Body of pancreas (tissue), 4 donors: ENCODE data around the gene GNB1L.

Experiments
- CTCF ChIP-seq, 7 experiments: fragments of 450-650 bp in 4 of 7; fragments of 200-600 bp in 3 of 7; sonication (generic) in 3 of 7; IDR thresholded peaks; one replicate each; pipeline ENCODE4 v1.5.1; 2016 to 2019; ENCODE audit warnings: antibody characterized with exemption in 7 of 7
- POLR2A ChIP-seq, 3 donors: fragments of 450-650 bp; IDR thresholded peaks; one replicate each; pipeline ENCODE4 v1.6.1; 2016; ENCODE audit warnings: antibody characterized with exemption in 3 of 3, mild to moderate bottlenecking in 2 of 3

- TF ChIP-seq CTCF (IDR thresholded peaks at IDR 0.05) (no peak), POLR2A (IDR thresholded peaks at IDR 0.05) (no peak)
Observed at GRCh38 chr22:19782533-19782932, 72.1 kb downstream of the GNB1L start.
